SHP77 treated with DMSO at 0.1 percent for 48 hours (cell line): ENCODE data around the gene CEP95.
"Not testable (repeated sequence)": the region's sequence is repeated elsewhere in the genome, so short reads cannot be mapped to it uniquely, and the experiment has no call there.

ENCODE experiments used
- DNase-seq: peaks from one replicate; lab custom pipeline; 2025; lab: John Stamatoyannopoulos, UW

Gene CEP95, protein sequence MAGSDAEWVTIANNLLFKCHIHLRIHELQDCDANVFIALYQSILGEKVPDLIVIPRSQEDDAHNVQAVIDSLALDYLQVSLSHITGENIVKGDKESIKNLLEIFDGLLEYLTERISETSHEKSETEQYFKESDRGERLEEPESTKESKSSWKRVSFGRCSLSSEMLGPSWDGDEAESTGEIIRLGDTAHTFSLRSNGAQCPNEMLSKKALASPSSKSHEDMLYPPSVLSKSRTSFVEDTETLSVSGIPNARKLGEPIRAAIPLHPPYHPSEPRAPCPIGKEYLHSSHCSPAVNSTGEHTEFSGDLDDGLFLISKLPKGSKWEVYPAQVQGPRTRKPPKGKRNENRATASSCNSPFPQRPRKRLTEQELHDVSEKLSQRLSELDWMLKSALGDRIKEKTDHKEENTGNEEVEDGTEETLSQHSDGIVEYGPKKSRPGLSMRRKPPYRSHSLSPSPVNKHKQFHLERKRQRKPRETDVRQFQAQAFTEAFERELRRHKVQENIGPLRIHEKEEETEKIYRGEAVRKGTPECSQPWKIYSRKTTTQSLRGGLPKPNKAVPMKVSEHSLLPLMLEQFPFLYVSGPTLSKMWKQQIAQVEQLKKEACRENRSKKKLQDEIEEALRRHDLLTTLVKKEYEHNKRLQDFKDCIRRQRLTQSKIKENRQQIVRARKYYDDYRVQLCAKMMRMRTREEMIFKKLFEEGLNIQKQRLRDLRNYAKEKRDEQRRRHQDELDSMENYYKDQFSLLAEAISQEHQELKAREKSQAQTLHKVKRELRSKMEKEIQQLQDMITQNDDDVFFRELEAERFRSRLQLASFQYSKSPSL

GRCh38 chr17:64506576-64507412, at the start of gene CEP95:
TSS of gene CEP95 (plus strand) at chr17:64506977. CDS start at chr17:64507098, 121 bp downstream.
- DNase-seq: peak; percentile 96

GRCh38 chr17:64457156-64457555, 49.6 kb upstream of the CEP95 start:
- DNase-seq: no peak

- DNase-seq: no peak
These were observed 48.0 kb upstream of the CEP95 start for GRCh38 chr17:64458756-64459155.

GRCh38 chr17:64459284-64459747, 47.5 kb upstream of the CEP95 start:
- DNase-seq: no peak

DNA sequence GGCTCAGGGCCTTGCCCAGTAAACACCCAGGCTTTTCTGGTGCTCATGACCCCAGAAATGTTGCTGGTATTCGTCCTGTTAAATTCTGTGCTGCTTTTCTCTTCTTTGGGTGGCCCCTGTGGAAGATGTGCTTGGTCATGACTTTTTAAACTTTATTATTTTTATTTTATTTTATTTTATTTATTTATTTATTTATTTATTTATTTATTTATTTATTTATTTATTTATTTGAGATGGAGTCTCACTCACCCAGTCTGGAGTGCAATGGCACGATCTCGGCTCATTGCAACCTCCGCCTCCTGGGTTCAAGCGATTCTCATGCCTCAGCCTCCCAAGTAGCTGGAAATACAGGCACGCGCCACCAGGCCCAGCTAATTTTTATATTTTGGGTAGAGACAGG, 47.0 kb upstream of the CEP95 start:
- not testable (repeated sequence) for DNase-seq

GRCh38 chr17:64460955-64461354, 45.8 kb upstream of the CEP95 start:
- no peak for DNase-seq

- DNase-seq: no peak
These were observed 45.0 kb upstream of the CEP95 start for GRCh38 chr17:64461788-64462187.

DNA sequence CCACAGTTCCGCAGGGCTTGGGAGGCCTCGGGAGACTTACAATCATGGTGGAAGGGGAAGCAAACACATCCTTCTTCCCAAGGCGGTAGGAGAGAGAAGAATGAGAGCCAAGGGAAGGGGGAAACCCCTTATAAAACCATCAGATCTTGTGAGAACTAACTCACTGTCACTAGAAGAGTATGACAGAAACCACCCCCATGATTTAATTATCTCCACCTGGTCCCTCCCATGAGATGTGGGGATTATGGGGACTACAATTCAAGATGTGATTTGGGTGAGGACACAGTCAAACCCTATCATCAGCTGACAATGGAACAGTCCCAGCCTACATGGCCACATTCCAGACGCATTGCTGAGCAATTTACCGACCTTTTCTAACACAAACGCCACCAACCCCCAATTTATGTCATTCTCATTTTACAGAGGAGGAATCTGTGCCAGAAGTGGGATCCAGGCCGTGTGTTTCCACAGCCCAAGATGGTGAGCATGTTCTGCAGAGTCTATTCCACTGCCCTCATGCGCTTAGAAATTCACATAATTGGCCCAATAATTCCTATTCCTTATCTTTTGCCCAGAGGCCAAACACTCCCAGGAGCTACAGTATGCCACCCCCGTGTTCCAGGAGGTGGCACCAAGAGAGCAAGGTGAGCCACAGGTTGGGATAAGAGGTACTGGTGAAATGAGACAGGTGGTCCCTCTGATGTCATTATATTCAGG, 40.6 kb upstream of the CEP95 start:
- no peak for DNase-seq

GRCh38 chr17:64466834-64467233, 39.9 kb upstream of the CEP95 start:
- DNase-seq: not testable (repeated sequence)

DNA sequence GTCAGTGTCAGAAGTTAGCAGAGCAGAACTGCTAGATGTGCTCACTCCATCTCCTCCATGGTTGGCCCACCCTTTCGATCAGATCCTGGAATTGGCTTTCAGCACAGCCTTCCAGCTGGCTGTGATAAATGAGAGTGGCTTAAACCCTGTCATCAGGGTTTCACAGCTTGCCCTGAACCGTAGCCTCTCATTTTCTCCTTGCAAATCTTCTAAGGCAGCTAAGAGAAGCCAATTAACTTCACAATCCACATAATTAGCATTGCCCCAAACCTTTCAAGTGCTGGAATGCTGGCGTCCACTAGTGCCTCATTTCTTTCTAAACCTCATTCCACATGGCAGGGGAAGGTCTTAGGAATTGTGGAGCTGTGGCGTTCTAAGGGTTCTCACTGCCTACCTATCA, 36.2 kb upstream of the CEP95 start:
- no peak for DNase-seq

GRCh38 chr17:64471440-64471839, 35.3 kb upstream of the CEP95 start:
- no peak for DNase-seq

GRCh38 chr17:64472564-64472963, 34.2 kb upstream of the CEP95 start:
- no peak for DNase-seq

DNA sequence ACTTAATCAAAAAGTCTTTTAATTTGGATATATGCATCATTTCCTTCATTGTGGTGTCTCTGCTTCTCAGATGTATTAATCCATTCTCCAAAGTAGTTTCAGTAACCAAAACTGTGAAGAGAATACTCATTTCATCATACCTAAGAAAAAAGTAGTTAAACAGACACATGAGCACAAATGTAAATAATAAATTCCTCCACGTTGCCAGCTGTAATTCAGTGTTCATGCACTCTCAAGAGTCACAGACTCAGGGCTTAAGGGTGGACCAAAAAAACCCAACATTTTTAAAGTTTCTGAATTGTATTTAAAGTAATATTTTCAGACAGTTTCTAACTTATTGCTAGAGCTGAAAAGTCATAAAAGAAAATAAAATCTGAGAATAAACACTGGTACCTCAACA, 28.9 kb upstream of the CEP95 start:
- DNase-seq: no peak

GRCh38 chr17:64480951-64481350, 25.8 kb upstream of the CEP95 start:
- no peak for DNase-seq

- no peak for DNase-seq
These were observed 22.4 kb upstream of the CEP95 start for GRCh38 chr17:64484380-64484779.

DNA sequence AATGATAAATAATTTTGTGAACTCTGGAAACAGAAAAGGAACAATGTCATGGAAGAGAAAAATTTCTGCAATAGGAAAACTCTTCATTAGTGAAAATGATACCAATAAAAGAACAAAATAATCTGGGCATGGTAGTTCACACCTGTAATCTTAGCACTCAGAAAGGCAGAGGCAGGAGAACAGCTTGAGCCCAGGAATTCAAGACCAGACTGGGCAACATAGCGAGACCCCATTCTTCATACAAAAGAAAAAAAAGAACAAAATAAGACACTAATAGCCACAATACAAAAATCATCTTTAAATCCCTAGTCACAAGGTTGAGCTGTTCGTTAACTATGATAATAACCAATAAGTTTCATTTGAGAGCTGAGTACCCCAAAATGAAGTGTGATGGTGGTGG, 18.5 kb upstream of the CEP95 start:
- DNase-seq: no peak

GRCh38 chr17:64491034-64491860, 15.5 kb upstream of the CEP95 start:
- no peak for DNase-seq

GRCh38 chr17:64491994-64492393, 14.8 kb upstream of the CEP95 start:
- no peak for DNase-seq

GRCh38 chr17:64492481-64493109, 14.2 kb upstream of the CEP95 start:
- no peak for DNase-seq

DNA sequence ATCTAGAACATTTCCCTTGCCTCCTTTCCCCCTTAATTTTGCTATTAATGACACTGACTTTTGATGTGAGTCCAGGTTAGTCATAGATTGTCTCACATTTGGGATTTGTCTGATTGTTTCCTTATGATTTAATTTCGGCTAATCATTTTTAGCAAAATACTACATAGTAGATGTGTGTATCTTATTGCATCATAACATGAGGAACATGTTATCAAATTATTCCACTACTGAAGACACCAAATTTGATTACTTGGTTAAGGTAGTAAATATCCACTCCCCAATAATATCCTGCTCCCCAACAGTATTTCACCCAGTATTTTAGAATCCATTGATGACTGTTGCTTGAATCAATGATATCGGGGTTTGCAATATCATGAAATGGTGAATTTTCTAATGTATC, 12.7 kb upstream of the CEP95 start:
- no peak for DNase-seq
